ENCODE results near the gene BAK1.

- TF ChIP-seq YY1 (IDR thresholded peaks at IDR 0.05; ENCODE audit: extremely low read depth, insufficient replicate concordance, low read depth, low read length) (no peak), CTCF (IDR thresholded peaks at IDR 0.05 in 2 of 3, conservative IDR thresholded peaks at IDR 0.05 in 1 of 3; ENCODE audit: borderline replicate concordance in 1 of 3, insufficient read depth in 1 of 3, low read depth in 2 of 3, low read length in 2 of 3) (no peak), POLR2A (IDR thresholded peaks at IDR 0.05; ENCODE audit: borderline replicate concordance, extremely low read depth, insufficient read depth, insufficient read length) (no peak), POLR2AphosphoS5 (IDR thresholded peaks at IDR 0.05; ENCODE audit: low read depth, low read length) (no peak)
These were observed 11.5 kb upstream of the BAK1 start for GRCh38 chr6:33591424-33592032.

Measured in HCT116 (cell line).